Measurements from ENCODE around the gene ITPK1.

Gene ITPK1

GRCh38 chr14:92988786-92989755, 126.7 kb downstream of the ITPK1 start:
- DNase-seq (ENCODE audit: low read depth) = peak; percentile 49

- no peak for DNase-seq (ENCODE audit: low read depth)
These were observed 127.8 kb downstream of the ITPK1 start for GRCh38 chr14:92987713-92988510.

GRCh38 chr14:92987148-92987570, 128.6 kb downstream of the ITPK1 start:
- no peak for DNase-seq (ENCODE audit: low read depth)

GRCh38 chr14:92986254-92987147, 129.2 kb downstream of the ITPK1 start:
- DNase-seq (ENCODE audit: low read depth) = peak; percentile 85

- no peak for DNase-seq (ENCODE audit: low read depth)
These were observed 130.2 kb downstream of the ITPK1 start for GRCh38 chr14:92985521-92985920.

GRCh38 chr14:92984896-92985295, 130.8 kb downstream of the ITPK1 start:
- DNase-seq (ENCODE audit: low read depth) = no peak

GRCh38 chr14:92984082-92984788, 131.5 kb downstream of the ITPK1 start:
- DNase-seq (ENCODE audit: low read depth) = no peak

- DNase-seq (ENCODE audit: low read depth) = no peak
These were observed 132.8 kb downstream of the ITPK1 start for GRCh38 chr14:92982956-92983355.

GRCh38 chr14:92981726-92982125, 134.0 kb downstream of the ITPK1 start:
- DNase-seq (ENCODE audit: low read depth) = no peak

- no peak for DNase-seq (ENCODE audit: low read depth)
These were observed 134.9 kb downstream of the ITPK1 start for GRCh38 chr14:92980866-92981265.

GRCh38 chr14:92978229-92979021, 137.3 kb downstream of the ITPK1 start:
- DNase-seq (ENCODE audit: low read depth) = no peak

- DNase-seq (ENCODE audit: low read depth) = no peak
These were observed 139.5 kb downstream of the ITPK1 start for GRCh38 chr14:92976268-92976667.

GRCh38 chr14:92974541-92975345, 141.0 kb downstream of the ITPK1 start:
- no peak for DNase-seq (ENCODE audit: low read depth)

- DNase-seq (ENCODE audit: low read depth) = peak; percentile 43
These were observed 141.8 kb downstream of the ITPK1 start for GRCh38 chr14:92973798-92974372.

GRCh38 chr14:92973261-92973797, 142.4 kb downstream of the ITPK1 start:
- peak; percentile 89 for DNase-seq (ENCODE audit: low read depth)

- DNase-seq (ENCODE audit: low read depth) = no peak
These were observed 144.0 kb downstream of the ITPK1 start for GRCh38 chr14:92971601-92972180.

- DNase-seq (ENCODE audit: low read depth) = no peak
These were observed 145.5 kb downstream of the ITPK1 start for GRCh38 chr14:92970271-92970670.

- no peak for DNase-seq (ENCODE audit: low read depth)
These were observed 145.9 kb downstream of the ITPK1 start for GRCh38 chr14:92969871-92970270.

Measured in EH (cell line).